ENCODE measurements around the gene ZFP36.
"Not testable (repeated sequence)": the region's sequence is repeated elsewhere in the genome, so short reads cannot be mapped to it uniquely, and the experiment has no call there.

ZFP36 gene

GRCh38 chr19:39406656-39407409, at the start of gene ZFP36:
Gene ZFP36, plus strand, starts transcription at chr19:39406847. Its CDS starts 58 bp downstream, at chr19:39406905.
- DNase-seq (ENCODE audit: low read depth) = peak; percentile 84

GRCh38 chr19:39359026-39359425, 47.6 kb upstream of the ZFP36 start:
- DNase-seq (ENCODE audit: low read depth) = no peak

- DNase-seq (ENCODE audit: low read depth) = no peak
Measured at GRCh38 chr19:39360599-39360998, 46.0 kb upstream of the ZFP36 start.

- no peak for DNase-seq (ENCODE audit: low read depth)
Measured at GRCh38 chr19:39362682-39363657, 43.7 kb upstream of the ZFP36 start.

GRCh38 chr19:39363901-39364457, 42.7 kb upstream of the ZFP36 start:
- DNase-seq (ENCODE audit: low read depth) = no peak

GRCh38 chr19:39365531-39365930, 41.1 kb upstream of the ZFP36 start:
- DNase-seq (ENCODE audit: low read depth) = no peak

- DNase-seq (ENCODE audit: low read depth) = no peak
Measured at GRCh38 chr19:39369200-39369599, 37.4 kb upstream of the ZFP36 start.

- no peak for DNase-seq (ENCODE audit: low read depth)
Measured at GRCh38 chr19:39370735-39371134, 35.9 kb upstream of the ZFP36 start.

- DNase-seq (ENCODE audit: low read depth) = no peak
Measured at GRCh38 chr19:39372047-39372802, 34.4 kb upstream of the ZFP36 start.

GRCh38 chr19:39372941-39373340, 33.7 kb upstream of the ZFP36 start:
- no peak for DNase-seq (ENCODE audit: low read depth)

- DNase-seq (ENCODE audit: low read depth) = no peak
Measured at GRCh38 chr19:39375929-39376328, 30.7 kb upstream of the ZFP36 start.

- DNase-seq (ENCODE audit: low read depth) = no peak
Measured at GRCh38 chr19:39377373-39378362, 29.0 kb upstream of the ZFP36 start.

- not testable (repeated sequence) for DNase-seq (ENCODE audit: low read depth)
Measured at GRCh38 chr19:39379366-39379765, 27.3 kb upstream of the ZFP36 start.

- DNase-seq (ENCODE audit: low read depth) = no peak
Measured at GRCh38 chr19:39379865-39380396, 26.7 kb upstream of the ZFP36 start.

- DNase-seq (ENCODE audit: low read depth) = no peak
Measured at GRCh38 chr19:39380521-39381502, 25.8 kb upstream of the ZFP36 start.

- no peak for DNase-seq (ENCODE audit: low read depth)
Measured at GRCh38 chr19:39381910-39382611, 24.6 kb upstream of the ZFP36 start.

- no peak for DNase-seq (ENCODE audit: low read depth)
Measured at GRCh38 chr19:39382991-39383828, 23.4 kb upstream of the ZFP36 start.
